Measurements from ENCODE around the gene RASL12. TPM values are rescaled to one million over a fixed set of nuclear protein-coding genes. Genes with fewer than 3 reads are reported as not detected.

The RASL12 gene
- total RNA-seq, 2 donors from 2014 or later, result 27.2 TPM

GRCh38 chr15:65034719-65035118 lies 33.1 kb downstream of the RASL12 start:
- DNase-seq, result no peak
- Histone ChIP-seq H3K9ac (ENCODE audit: extremely low read depth, low read length, poor library complexity, severe bottlenecking) (no peak overlapping the region), H3K4me1 (ENCODE audit: control insufficient read depth, insufficient read depth, low read length) (no peaks in the 10 kb centered on the region), H3K27ac (ENCODE audit: low read depth, low read length) (no peak overlapping the region), H3K4me3 (ENCODE audit: low read length) (no peak overlapping the region), H3K9me3 (ENCODE audit: control insufficient read depth, low read length) (no peaks in the 10 kb centered on the region), H3K36me3 (ENCODE audit: control insufficient read depth, insufficient read depth, low read length) (no peaks in the 10 kb centered on the region), H3K27me3 (ENCODE audit: control insufficient read depth, insufficient read depth, low read length, poor library complexity, severe bottlenecking) (no peaks in the 10 kb centered on the region)
- Mint-ChIP-seq H3K9me3 (no peaks in the 10 kb centered on the region), H3K4me1 (peaks cover 8% of the 10 kb centered on the region), H3K4me3 (no peak overlapping the region), H3K27me3 (ENCODE audit: insufficient read depth) (peaks cover 5% of the 10 kb centered on the region), H3K36me3 (ENCODE audit: low read depth) (no peaks in the 10 kb centered on the region), H3K27ac (no peak overlapping the region)
- no peak for TF ChIP-seq CTCF (conservative IDR thresholded peaks at IDR 0.05)
- WGBS, 2 experiments (ENCODE audit: insufficient coverage in 1 of 2, insufficient read length in 1 of 2), result 96 to 99% methylated on average over 11 of the region's 11 CpGs

GRCh38 chr15:65033659-65034269 lies 34.0 kb downstream of the RASL12 start:
- H3K9ac ChIP-seq (ENCODE audit: extremely low read depth, low read length, poor library complexity, severe bottlenecking), result no peak overlapping the region
- no peaks in the 10 kb centered on the region for H3K9me3 Mint-ChIP-seq
- H3K9me3 ChIP-seq (ENCODE audit: control insufficient read depth, low read length), result no peaks in the 10 kb centered on the region
- H3K36me3 Mint-ChIP-seq (ENCODE audit: low read depth), result no peaks in the 10 kb centered on the region
- H3K27me3 Mint-ChIP-seq (ENCODE audit: insufficient read depth), result peaks cover 5% of the 10 kb centered on the region
- H3K27ac ChIP-seq (ENCODE audit: low read depth, low read length), result no peak overlapping the region
- H3K4me3 Mint-ChIP-seq, result no peak overlapping the region
- H3K4me1 Mint-ChIP-seq, result peaks cover 8% of the 10 kb centered on the region
- no peak overlapping the region for H3K27ac Mint-ChIP-seq
- H3K4me3 ChIP-seq (ENCODE audit: low read length), result no peak overlapping the region
- 33 to 50% methylated on average over 2 to 4 of the region's 4 CpGs for WGBS, 2 experiments (ENCODE audit: insufficient coverage in 1 of 2, insufficient read length in 1 of 2)
- peak; percentile 55 for TF ChIP-seq CTCF (conservative IDR thresholded peaks at IDR 0.05)
- H3K4me1 ChIP-seq (ENCODE audit: control insufficient read depth, insufficient read depth, low read length), result no peaks in the 10 kb centered on the region
- H3K27me3 ChIP-seq (ENCODE audit: control insufficient read depth, insufficient read depth, low read length, poor library complexity, severe bottlenecking), result no peaks in the 10 kb centered on the region
- DNase-seq, result no peak
- H3K36me3 ChIP-seq (ENCODE audit: control insufficient read depth, insufficient read depth, low read length), result no peaks in the 10 kb centered on the region

- H3K36me3 Mint-ChIP-seq (ENCODE audit: low read depth), result no peaks in the 10 kb centered on the region
- H3K27ac Mint-ChIP-seq, result no peak overlapping the region
- DNase-seq, result peak; percentile 94
- WGBS, 2 experiments (ENCODE audit: insufficient coverage in 1 of 2, insufficient read length in 1 of 2), result 36% methylated on average over 9 to 13 of the region's 13 CpGs
- H3K9ac ChIP-seq (ENCODE audit: extremely low read depth, low read length, poor library complexity, severe bottlenecking), result no peak overlapping the region
- H3K27me3 Mint-ChIP-seq (ENCODE audit: insufficient read depth), result peaks cover 5% of the 10 kb centered on the region
- H3K4me3 Mint-ChIP-seq, result no peak overlapping the region
- peaks cover 15% of the 10 kb centered on the region for H3K4me1 Mint-ChIP-seq
- no peaks in the 10 kb centered on the region for H3K4me1 ChIP-seq (ENCODE audit: control insufficient read depth, insufficient read depth, low read length)
- no peaks in the 10 kb centered on the region for H3K9me3 Mint-ChIP-seq
- no peak overlapping the region for H3K4me3 ChIP-seq (ENCODE audit: low read length)
- no peaks in the 10 kb centered on the region for H3K36me3 ChIP-seq (ENCODE audit: control insufficient read depth, insufficient read depth, low read length)
- TF ChIP-seq CTCF (conservative IDR thresholded peaks at IDR 0.05), result peak; percentile 92
- H3K27me3 ChIP-seq (ENCODE audit: control insufficient read depth, insufficient read depth, low read length, poor library complexity, severe bottlenecking), result no peaks in the 10 kb centered on the region
- no peak overlapping the region for H3K27ac ChIP-seq (ENCODE audit: low read depth, low read length)
- no peaks in the 10 kb centered on the region for H3K9me3 ChIP-seq (ENCODE audit: control insufficient read depth, low read length)
Observed at GRCh38 chr15:65032801-65033537, 34.8 kb downstream of the RASL12 start.

All from endodermal cell (in vitro differentiated cells).